Measurements from ENCODE around the gene SMIM34. TPM values are rescaled to one million over a fixed set of nuclear protein-coding genes. Genes with fewer than 3 reads are reported as not detected.
"Not testable (repeated sequence)": the region's sequence is repeated elsewhere in the genome, so short reads cannot be mapped to it uniquely, and the experiment has no call there.

The SMIM34 gene
- total RNA-seq, 1 experiment from 2014 or later, result not detected

- H3K4me3 ChIP-seq; H3K27ac ChIP-seq; H3K9me3 ChIP-seq (replicated peaks); H3K27me3 ChIP-seq; H3K36me3 ChIP-seq; DNase-seq; H3K4me1 ChIP-seq: not testable (repeated sequence)
These were observed 19.0 kb downstream of the SMIM34 start for GRCh38 chr21:34404742-34405141.

- H3K36me3 ChIP-seq; H3K27ac ChIP-seq; H3K4me1 ChIP-seq; H3K4me3 ChIP-seq; H3K27me3 ChIP-seq; DNase-seq; H3K9me3 ChIP-seq (replicated peaks): not testable (repeated sequence)
These were observed 23.2 kb downstream of the SMIM34 start for GRCh38 chr21:34400522-34400921.

GRCh38 chr21:34383724-34384415 lies 39.9 kb downstream of the SMIM34 start:
- DNase-seq; H3K36me3 ChIP-seq; H3K9me3 ChIP-seq (replicated peaks); H3K27me3 ChIP-seq; H3K4me1 ChIP-seq; H3K27ac ChIP-seq; H3K4me3 ChIP-seq: not testable (repeated sequence)

GRCh38 chr21:34383138-34383537 lies 40.6 kb downstream of the SMIM34 start:
- H3K9me3 ChIP-seq (replicated peaks); H3K36me3 ChIP-seq; DNase-seq; H3K27me3 ChIP-seq; H3K4me3 ChIP-seq; H3K4me1 ChIP-seq; H3K27ac ChIP-seq: not testable (repeated sequence)

GRCh38 chr21:34375619-34375972 lies 48.2 kb downstream of the SMIM34 start:
- H3K27me3 ChIP-seq; DNase-seq; H3K27ac ChIP-seq; H3K4me3 ChIP-seq; H3K36me3 ChIP-seq; H3K4me1 ChIP-seq; H3K9me3 ChIP-seq (replicated peaks): not testable (repeated sequence)

- not testable (repeated sequence) for H3K36me3 ChIP-seq; H3K27me3 ChIP-seq; H3K4me3 ChIP-seq; H3K9me3 ChIP-seq (replicated peaks); H3K27ac ChIP-seq; DNase-seq
- H3K4me1 ChIP-seq, result peaks cover 10% of the 10 kb centered on the region
These were observed 48.7 kb downstream of the SMIM34 start, which contains the start of gene SMIM11 for GRCh38 chr21:34374940-34375618. Gene SMIM11 (plus strand): TSS chr21:34375507. CDS start chr21:34379505, 3,998 bp downstream.

GRCh38 chr21:34374462-34374861 lies 49.3 kb downstream of the SMIM34 start:
- not testable (repeated sequence) for DNase-seq; H3K4me3 ChIP-seq; H3K36me3 ChIP-seq; H3K9me3 ChIP-seq (replicated peaks); H3K27ac ChIP-seq; H3K27me3 ChIP-seq
- peaks cover 10% of the 10 kb centered on the region for H3K4me1 ChIP-seq

- no peaks in the 10 kb centered on the region for H3K36me3 ChIP-seq
- no peak for DNase-seq
- no peaks in the 10 kb centered on the region; the same call in 1 of the 2 replicates for H3K9me3 ChIP-seq (replicated peaks)
- H3K27me3 ChIP-seq, result no peaks in the 10 kb centered on the region
- H3K4me1 ChIP-seq, result peaks cover 10% of the 10 kb centered on the region
- no peak overlapping the region for H3K4me3 ChIP-seq
- no peak overlapping the region for H3K27ac ChIP-seq
These were observed 51.4 kb downstream of the SMIM34 start for GRCh38 chr21:34372321-34372720.

GRCh38 chr21:34369741-34370140 lies 54.0 kb downstream of the SMIM34 start:
- Histone ChIP-seq H3K27ac (peak overlapping the region; percentile 42; the same call in 1 of the 2 replicates), H3K36me3 (no peaks in the 10 kb centered on the region), H3K4me3 (no peak overlapping the region), H3K27me3 (no peaks in the 10 kb centered on the region), H3K4me1 (peaks cover 10% of the 10 kb centered on the region), H3K9me3 (replicated peaks) (no peaks in the 10 kb centered on the region; the same call in 1 of the 2 replicates)
- DNase-seq, result no peak

Other genes with a start within 250 kb of the SMIM34 start
- 0.12 TPM in 1 of 2 replicates, not detected in the other for gene KCNE2, start 59.9 kb downstream of the SMIM34 start, total RNA-seq (2014; rRNA removed; shearing (Covaris generic))
- 15.5 and 36.8 TPM in 2 replicates for gene SMIM11, start 48.4 kb downstream of the SMIM34 start, total RNA-seq (2014; rRNA removed; shearing (Covaris generic))
- 0.06 and 0.13 TPM in 2 replicates for gene KCNE1, start 88.3 kb upstream of the SMIM34 start, total RNA-seq (2014; rRNA removed; shearing (Covaris generic))
- 23.6 and 28.3 TPM in 2 replicates for gene RCAN1, start 191.2 kb upstream of the SMIM34 start, total RNA-seq (2014; rRNA removed; shearing (Covaris generic))
- gene CLIC6, start 245.0 kb upstream of the SMIM34 start, total RNA-seq (2014; rRNA removed; shearing (Covaris generic)), result 0.03 TPM in 1 of 2 replicates, not detected in the other